Rectal smooth muscle tissue (tissue), 1 donor: ENCODE results near the gene IGLL1.
"Not testable (repeated sequence)": the region's sequence is repeated elsewhere in the genome, so short reads cannot be mapped to it uniquely, and the experiment has no call there.

Source experiments
- H3K27ac ChIP-seq: one replicate; pipeline ENCODE4 v1.7.0; 2013; ENCODE audit warnings: low read depth, low read length, inconsistent platforms
- H3K27me3 ChIP-seq: one replicate; pipeline ENCODE4 v1.7.0; 2013; ENCODE audit warnings: low read length; ENCODE audit not compliant: control insufficient read depth, insufficient read depth
- H3K36me3 ChIP-seq: one replicate; pipeline ENCODE4 v1.7.0; 2013; ENCODE audit warnings: low read length; ENCODE audit not compliant: control insufficient read depth, insufficient read depth
- H3K4me1 ChIP-seq: one replicate; pipeline ENCODE4 v1.7.0; 2013; ENCODE audit warnings: low read length; ENCODE audit not compliant: control insufficient read depth, insufficient read depth
- H3K4me3 ChIP-seq: one replicate; pipeline ENCODE4 v1.7.0; 2013; ENCODE audit warnings: low read length
- H3K9ac ChIP-seq: one replicate; pipeline ENCODE4 v1.7.0; 2013; ENCODE audit warnings: low read length

IGLL1 gene

DNA sequence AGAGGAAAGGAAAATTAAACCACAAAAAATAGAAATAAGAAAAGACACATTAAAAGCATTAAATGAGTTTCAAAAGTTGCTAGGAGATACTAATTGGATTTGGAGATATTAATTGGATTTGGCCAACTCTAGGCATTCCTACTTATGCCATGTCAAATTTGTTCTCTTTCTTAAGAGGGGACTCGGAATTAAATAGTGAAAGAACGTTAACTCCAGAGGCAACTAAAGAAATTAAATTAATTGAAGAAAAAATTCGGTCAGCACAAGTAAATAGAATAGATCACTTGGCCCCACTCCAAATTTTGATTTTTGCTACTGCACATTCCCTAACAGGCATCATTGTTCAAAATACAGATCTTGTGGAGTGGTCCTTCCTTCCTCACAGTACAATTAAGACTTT is 37.7 kb downstream of the IGLL1 start:
- not testable (repeated sequence) for H3K9ac ChIP-seq, H3K27ac ChIP-seq, H3K27me3 ChIP-seq, H3K36me3 ChIP-seq, H3K4me1 ChIP-seq, H3K4me3 ChIP-seq

- H3K36me3 ChIP-seq, H3K27me3 ChIP-seq, H3K4me3 ChIP-seq, H3K27ac ChIP-seq, H3K4me1 ChIP-seq, H3K9ac ChIP-seq: not testable (repeated sequence)
These were observed 38.2 kb downstream of the IGLL1 start for GRCh38 chr22:23541849-23542281.

DNA sequence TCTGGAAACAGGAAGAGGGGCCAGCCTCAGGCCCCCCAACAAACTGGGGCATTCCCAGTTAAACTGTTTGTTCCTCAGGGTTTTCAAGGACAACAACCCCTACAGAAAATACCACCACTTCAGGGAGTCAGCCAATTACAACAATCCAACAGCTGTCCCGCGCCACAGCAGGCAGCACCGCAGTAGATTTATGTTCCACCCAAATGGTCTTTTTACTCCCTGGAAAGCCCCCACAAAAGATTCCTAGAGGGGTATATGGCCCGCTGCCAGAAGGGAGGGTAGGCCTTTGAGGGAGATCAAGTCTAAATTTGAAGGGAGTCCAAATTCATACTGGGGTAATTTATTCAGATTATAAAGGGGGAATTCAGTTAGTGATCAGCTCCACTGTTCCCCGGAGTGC is 39.3 kb downstream of the IGLL1 start:
- H3K4me3 ChIP-seq, H3K27ac ChIP-seq, H3K36me3 ChIP-seq, H3K4me1 ChIP-seq, H3K27me3 ChIP-seq, H3K9ac ChIP-seq: not testable (repeated sequence)

GRCh38 chr22:23539839-23540198 is 40.3 kb downstream of the IGLL1 start:
- peak overlapping the region; percentile 54 for H3K4me3 ChIP-seq
- H3K4me1 ChIP-seq, H3K36me3 ChIP-seq, H3K27me3 ChIP-seq, H3K27ac ChIP-seq, H3K9ac ChIP-seq: not testable (repeated sequence)

- H3K27ac ChIP-seq: no peak overlapping the region
- H3K9ac ChIP-seq: no peak overlapping the region
- peak overlapping the region; percentile 54 for H3K4me3 ChIP-seq
- H3K4me1 ChIP-seq: no peaks in the 10 kb centered on the region
- H3K36me3 ChIP-seq: no peaks in the 10 kb centered on the region
- H3K27me3 ChIP-seq: no peaks in the 10 kb centered on the region
These were observed 40.8 kb downstream of the IGLL1 start for GRCh38 chr22:23539135-23539838.

DNA sequence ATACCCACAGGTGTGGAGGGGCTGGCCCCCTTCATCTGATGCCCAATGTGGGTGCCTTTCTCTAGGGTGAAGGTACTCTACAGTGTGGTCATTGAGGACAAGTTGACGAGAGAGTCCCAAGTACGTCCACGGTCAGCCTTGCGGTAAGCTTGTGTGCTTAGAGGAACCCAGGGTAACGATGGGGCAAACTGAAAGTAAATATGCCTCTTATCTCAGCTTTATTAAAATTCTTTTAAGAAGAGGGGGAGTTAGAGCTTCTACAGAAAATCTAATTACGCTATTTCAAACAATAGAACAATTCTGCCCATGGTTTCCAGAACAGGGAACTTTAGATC is 41.4 kb downstream of the IGLL1 start:
- not testable (repeated sequence) for H3K4me3 ChIP-seq, H3K4me1 ChIP-seq, H3K27ac ChIP-seq

DNA sequence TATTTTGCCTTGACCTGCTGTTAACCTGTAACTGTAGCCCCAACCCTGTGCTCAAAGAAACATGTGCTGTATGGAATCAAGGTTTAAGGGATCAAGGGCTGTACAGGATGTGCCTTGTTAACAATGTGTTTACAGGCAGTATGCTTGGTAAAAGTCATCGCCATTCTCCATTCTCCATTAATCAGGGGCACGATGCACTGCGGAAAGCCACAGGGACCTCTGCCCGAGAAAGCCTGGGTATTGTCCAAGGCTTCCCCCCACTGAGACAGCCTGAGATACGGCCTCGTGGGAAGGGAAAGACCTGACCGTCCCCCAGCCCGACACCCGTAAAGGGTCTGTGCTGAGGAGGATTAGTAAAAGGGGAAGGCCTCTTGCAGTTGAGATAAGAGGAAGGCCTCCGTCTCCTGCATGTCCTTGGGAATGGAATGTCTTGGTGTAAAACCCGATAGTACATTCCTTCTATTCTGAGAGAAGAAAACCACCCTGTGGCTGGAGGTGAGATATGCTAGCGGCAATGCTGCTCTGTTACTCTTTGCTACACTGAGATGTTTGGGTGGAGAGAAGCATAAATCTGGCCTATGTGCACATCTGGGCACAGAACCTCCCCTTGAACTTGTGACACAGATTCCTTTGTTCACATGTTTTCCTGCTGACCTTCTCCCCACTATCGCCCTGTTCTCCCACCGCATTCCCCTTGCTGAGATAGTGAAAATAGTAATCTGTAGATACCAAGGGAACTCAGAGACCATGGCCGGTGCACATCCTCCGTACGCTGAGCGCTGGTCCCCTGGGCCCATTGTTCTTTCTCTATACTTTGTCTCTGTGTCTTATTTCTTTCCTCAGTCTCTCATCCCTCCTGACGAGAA is 42.0 kb downstream of the IGLL1 start:
- not testable (repeated sequence) for H3K9ac ChIP-seq, H3K27ac ChIP-seq, H3K4me1 ChIP-seq, H3K4me3 ChIP-seq, H3K36me3 ChIP-seq, H3K27me3 ChIP-seq

More for the DNA sequence above, 41.4 kb downstream of the IGLL1 start:
- H3K36me3 ChIP-seq, H3K27me3 ChIP-seq, H3K9ac ChIP-seq: not testable (repeated sequence)

DNA sequence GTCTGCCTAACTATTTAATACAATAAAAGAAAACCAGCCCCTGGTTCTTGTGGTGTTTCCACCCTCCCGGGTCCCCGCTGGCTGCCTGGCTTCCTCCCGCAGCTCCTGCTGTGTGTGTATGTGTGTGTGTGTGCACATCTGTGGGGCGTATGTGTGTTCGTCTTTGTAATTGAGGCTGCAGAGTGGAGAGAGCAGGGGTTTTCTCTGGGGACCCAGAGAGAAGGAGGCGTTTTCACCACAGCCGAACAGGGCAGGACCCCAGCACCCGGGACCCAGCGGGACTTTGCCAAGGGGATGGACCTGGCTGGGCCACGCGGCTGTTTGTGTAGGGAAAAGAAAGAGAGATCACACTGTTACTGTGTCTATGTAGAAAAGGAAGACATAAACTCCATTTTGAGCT is 42.7 kb downstream of the IGLL1 start:
- no peaks in the 10 kb centered on the region for H3K4me1 ChIP-seq
- H3K36me3 ChIP-seq: no peaks in the 10 kb centered on the region
- no peak overlapping the region for H3K9ac ChIP-seq
- H3K27me3 ChIP-seq: no peaks in the 10 kb centered on the region
- no peak overlapping the region for H3K27ac ChIP-seq
- H3K4me3 ChIP-seq: no peak overlapping the region

DNA sequence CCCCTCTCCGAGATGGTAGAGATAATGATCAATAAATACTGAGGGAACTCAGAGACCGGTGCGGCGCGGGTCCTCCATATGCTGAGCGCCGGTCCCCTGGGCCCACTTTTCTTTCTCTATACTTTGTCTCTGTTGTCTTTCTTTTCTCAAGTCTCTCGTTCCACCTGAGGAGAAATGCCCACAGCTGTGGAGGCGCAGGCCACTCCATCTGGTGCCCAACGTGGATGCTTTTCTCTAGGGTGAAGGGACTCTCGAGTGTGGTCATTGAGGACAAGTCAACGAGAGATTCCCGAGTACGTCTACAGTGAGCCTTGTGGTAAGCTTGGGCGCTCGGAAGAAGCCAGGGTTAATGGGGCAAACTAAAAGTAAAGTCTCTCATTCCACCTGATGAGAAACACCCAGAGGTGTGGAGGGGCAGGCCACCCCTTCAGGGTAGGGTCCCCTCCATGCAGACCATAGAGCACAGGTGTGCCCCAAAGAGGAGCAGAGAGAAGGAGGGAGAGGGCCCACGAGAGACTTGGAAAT is 43.2 kb downstream of the IGLL1 start:
- Histone ChIP-seq H3K27ac (no peak overlapping the region), H3K9ac (no peak overlapping the region), H3K27me3 (no peaks in the 10 kb centered on the region), H3K36me3 (no peaks in the 10 kb centered on the region), H3K4me1 (no peaks in the 10 kb centered on the region), H3K4me3 (no peak overlapping the region)

DNA sequence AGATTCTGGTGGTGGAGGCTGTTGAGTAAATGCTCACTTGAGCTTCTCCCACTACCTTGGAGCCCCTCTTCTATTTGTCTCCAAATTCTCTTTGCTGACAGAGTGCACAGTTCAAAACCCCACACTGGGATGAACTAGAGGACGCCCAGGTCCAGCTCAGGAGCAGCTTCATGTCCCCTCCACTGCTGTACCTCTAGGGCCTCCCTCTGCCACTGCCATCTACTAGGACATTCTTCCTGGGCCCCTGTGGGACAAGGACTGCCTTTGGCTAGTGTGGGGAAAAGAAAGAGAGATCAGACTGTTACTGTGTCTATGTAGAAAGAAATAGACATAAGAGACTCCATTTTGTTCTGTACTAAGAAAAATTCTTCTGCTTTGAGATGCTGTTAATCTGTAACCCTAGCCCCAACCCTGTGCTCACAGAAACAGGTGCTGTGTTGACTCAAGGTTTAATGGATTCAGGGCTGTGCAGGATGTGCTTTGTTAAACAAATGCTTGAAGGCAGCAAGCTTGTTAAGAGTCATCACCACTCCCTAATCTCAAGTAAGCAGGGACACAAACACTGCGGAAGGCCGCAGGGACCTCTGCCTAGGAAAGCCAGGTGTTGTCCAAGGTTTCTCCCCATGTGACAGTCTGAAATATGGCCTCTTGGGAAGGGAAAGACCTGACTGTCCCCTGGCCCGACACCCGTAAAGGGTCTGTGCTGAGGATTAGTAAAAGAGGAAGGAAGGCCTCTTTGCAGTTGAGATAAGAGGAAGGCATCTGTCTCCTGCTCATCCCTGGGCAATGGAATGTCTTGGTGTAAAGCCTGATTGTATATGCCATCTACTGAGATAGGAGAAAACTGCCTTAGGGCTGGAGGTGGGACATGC is 44.1 kb downstream of the IGLL1 start:
- not testable (repeated sequence) for H3K36me3 ChIP-seq, H3K9ac ChIP-seq, H3K4me1 ChIP-seq, H3K4me3 ChIP-seq, H3K27ac ChIP-seq, H3K27me3 ChIP-seq

DNA sequence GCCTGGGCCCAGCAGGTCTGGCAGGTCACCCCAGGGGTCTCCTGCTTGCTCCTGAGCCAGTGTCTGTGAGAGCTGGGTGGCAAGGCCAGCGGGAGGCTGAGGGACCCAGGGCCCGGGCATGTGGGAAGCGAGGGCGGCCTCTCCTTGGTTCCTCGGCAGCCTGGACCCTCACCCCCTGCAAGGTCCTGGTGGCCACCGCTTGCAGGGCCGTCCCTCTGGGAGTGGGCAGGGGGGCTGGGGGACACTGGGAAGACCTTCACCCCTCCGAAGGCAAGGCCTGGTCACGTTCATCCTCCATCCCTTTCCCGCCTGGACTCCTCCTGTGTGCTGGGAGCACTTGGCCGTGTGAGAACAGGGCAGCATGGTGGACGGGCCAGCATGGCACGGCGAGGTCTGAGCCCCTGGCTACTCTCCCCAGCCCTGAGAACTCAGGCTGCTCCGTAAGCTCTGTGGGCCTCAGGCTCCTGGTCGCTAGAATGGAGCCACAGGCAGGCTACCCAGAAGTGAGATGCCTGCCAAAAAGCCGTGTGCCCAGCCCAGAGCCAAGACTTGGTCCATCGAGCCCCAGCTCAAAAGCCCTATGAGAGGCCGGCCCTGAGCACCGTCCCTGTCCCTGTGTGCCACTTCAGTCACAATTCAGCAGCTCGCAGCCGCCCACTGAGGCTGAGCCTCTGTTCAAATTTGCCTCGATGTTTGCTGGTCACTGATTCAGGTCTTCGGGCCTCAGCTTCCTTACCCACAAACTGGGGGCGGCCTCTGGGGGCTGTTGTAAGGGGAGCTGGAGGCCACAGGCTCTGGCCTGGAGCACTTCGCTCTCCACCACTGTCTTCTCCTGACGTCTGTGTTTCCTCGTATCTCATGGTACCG is 45.0 kb downstream of the IGLL1 start:
- Histone ChIP-seq H3K27me3 (no peaks in the 10 kb centered on the region), H3K4me1 (no peaks in the 10 kb centered on the region), H3K36me3 (no peaks in the 10 kb centered on the region), H3K9ac (no peak overlapping the region), H3K27ac (no peak overlapping the region), H3K4me3 (no peak overlapping the region)
